GM18858 (cell line): ENCODE data around the gene NFE2L2.
"Not testable (repeated sequence)": the region's sequence is repeated elsewhere in the genome, so short reads cannot be mapped to it uniquely, and the experiment has no call there.

Experiments
- ATAC-seq: cut with Tn5 transposase; IDR thresholded peaks from one replicate; pipeline ENCODE4 v1.9.1; 2021; ENCODE audit not compliant: unreplicated experiment

The NFE2L2 gene

DNA sequence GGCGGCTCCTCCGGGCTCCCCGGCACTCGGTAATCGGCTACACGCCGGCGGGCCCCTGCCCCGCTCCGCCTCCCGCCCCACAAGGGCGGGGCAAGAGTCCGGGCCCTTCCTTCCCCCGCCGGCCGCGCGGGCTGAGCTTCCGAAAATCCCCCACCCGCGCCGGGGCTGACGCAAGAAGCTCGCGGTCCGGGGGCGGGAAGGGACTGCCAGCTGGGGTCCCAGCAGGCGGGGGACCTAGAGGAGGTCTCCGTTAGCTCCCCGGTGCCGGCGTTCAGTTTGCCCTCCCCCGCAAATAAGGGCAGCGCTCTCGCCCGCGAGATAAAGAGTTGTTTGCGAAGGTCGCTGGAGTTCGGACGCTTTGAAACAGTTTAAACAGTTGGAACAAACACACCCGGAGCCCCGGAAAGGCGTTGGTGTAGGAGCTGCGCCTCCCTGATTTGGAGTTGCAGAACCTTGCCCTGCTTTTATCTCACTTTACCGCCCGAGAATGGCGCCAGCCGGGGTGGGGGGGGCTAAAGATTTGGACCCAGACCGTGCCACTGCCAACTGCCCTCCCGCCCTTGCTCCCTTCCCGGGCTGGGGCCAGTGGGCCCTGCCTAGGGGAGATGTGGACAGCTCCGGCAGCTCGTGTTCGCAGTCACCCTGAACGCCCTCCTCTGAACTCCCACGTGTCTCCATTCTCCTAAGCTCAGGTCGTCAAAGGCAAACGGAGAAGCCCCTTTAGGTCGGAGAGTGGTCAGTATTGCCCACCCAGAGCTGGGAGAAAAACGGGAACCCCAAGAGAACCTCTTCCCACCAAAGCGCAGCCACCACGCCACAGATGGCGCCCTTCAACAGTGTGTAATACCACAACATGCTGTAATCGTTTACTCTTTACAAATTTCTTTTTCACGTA is at the start of gene NFE2L2:
NFE2L2 (minus strand) TSS at position 35 of the 895 bp plus-strand sequence. CDS start 151 bp downstream, outside the sequence.
- ATAC-seq, result peak; percentile 48

DNA sequence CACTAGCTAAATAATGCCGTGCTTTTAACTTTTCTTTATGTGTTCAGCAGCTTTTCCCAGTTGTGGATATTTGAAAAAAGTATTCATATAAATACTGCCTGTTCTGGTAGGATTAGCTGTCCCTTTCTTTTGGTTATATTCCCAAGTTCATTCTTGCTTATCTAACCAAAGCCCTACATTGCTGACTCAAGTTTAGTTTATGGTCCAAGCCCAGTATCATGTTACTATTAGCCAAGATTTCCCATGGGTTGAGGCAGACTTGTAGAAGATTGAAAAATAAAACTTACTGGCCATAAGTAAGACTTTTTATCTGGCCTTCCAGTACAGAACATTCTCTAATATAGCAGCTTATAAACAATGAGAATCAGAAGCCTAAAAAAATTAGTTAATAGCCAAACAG is 49.7 kb upstream of the NFE2L2 start:
- no peak for ATAC-seq

DNA sequence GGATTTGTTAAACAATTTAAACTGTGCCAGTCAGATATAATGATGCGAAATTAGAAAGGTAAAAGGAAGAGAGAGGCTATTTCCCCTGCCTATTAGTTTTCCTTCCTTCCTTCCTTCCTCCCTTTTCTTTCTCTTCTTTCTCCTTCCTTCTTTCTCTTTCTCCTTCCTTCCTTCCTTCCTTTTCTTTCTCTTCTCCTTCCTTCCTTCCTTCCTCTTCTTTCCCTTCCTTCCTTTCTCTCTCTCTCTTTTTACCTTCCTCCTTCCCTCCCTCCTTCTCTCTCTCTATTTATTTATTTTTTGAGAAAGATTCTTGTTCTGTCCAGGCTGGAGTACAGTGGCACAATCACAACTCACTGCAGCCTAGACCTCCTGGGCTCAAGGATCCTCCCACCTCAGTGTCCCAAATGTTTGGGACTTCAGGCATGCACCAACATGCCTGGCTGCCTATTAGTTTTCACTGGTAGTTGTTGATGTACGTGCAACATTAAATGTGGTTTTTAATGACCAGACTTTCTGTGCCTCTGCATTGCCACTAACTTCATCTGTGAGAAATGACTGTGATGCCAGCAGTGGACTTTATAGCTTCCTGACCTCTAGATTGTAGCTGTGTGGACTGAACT is 48.7 kb upstream of the NFE2L2 start:
- no peak for ATAC-seq

DNA sequence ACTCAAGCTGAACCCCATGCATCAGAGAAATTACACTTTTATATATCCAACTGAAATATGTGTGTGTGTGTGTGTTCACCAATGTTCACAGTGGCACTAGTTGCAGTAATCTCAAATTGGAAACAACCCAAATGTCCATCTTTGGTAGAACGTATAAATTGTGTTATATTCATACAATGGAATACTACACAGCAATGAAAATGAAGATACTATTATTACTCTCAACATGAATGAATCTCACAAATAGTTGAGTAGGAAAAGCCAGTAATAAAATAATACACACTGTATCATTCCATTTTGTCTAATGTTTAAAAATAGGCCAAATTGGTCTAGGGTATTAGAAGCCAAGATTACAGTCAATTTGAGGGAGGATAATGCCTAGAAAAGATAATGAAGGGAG is 48.0 kb upstream of the NFE2L2 start:
- ATAC-seq, result no peak

DNA sequence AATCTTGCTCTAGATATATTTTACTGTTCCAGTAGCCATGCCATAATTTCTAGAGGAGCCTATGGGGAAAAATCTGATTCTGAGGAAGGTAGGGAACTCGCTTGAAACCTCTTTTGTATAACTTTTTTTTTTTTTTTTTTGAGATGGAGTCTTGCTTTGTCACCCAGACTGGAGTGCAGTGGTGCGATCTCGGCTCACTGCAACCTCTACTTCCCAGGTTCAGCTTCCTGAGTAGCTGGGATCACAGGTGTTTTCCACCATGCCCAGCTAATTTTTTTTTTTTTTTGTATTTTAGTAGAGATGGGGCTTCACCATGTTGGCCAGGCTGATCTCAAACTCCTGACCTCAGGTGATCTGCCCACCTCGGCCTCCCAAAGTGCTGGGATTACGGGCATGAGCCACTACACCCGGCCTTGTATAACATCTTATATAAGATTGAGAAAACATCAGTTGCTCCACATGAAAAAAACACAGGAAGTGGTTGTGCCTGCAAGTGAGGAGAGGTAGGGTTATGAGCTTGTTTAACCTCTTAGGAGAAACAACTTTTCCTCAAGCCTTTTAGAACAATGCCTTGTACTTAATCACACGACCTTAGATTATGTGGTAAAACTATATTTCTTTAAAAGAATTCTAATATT is 45.3 kb upstream of the NFE2L2 start:
- ATAC-seq, result not testable (repeated sequence)

DNA sequence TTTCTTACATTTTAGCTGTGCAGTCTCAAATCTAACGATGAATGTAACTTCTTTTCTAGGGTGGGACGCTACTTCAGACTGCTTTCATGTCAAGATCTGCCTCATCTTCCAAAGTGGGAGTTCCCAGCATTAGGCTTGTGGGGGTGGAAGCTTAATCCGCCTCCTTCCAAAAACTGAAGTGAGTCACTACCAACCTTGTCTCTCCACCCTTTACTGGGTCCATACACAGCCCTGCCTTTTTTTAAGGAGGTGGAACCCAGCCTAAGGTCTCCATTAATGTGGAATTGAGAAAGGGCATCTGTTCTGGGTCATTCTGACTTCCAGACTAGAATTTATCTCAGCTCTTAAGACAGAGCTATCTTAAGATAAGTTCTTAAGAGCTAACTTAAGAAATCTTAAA is 42.0 kb upstream of the NFE2L2 start:
- no peak for ATAC-seq

DNA sequence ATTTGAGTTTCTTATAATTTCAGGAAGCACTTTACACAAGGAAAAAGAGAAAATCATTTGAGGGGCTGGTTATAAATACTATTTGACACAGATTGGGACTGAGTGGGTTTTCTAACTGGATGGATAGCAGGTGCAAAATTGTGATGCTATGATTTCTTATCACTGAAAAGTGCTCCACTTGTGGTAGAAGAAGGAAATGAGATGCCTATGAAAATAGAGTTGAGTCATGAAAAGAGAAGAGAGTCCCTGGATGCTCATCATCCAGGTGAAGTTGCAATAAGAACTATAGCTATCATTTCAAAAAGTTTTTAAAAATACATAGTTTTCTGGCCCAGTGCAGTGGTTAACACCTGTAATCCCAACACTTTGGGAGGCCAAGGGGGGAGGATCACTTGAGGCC is 39.4 kb upstream of the NFE2L2 start:
- ATAC-seq, result no peak

DNA sequence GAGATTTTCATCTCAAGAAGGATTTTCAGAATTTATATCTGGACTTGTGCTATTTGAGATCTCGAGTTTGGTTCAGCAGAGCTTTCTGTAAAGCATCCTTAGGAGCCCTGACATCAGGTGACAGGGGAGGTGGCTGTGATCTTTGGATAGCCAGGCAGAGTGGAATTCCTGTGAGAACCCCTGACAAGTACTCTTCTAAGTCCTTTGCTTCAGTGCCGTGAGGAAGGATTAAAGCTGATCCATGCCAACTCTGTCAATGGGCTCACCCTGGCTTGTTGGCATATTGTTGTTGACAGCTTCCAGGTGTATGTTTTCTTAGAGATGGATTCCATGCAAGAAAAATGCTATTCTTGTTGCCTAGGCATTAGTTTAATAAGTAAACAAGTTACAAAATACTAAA is 38.0 kb upstream of the NFE2L2 start:
- no peak for ATAC-seq

DNA sequence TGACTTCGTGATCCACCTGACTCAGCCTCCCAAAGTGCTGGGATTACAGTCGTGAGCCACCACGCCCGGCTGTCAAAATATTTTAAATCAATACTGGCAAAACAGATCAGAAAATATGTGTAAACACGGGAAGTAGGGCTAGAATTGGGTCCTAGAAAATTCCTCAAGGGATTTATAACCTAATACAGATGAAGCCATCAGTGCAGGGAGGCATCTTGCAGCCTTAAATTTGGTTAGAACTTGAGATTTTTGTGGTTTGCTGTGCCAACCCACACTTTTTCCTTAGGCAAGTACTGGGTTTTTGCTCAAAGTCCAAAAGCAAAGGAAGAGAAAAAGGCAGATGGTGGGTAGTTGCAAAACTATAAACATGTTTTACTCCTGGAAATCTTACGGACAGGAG is 33.7 kb upstream of the NFE2L2 start:
- no peak for ATAC-seq

DNA sequence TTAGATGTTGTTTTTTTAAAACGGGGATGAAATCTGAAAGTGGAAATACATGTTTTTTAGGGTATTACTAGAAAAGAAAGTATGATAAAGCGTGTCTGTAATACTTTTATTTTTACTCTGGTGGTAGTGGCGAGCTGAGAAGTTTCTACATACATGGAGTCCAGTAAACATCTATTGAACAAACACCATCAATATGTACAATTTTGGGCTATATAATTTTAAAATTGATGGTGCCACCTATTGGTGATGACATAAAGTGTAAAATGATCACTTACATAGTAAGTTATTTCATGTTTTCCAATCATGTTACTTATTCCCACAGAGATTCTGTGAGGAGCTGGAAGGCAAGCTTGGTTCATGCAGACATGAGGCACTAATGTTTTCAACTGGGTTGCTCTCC is 31.5 kb upstream of the NFE2L2 start:
- no peak for ATAC-seq

DNA sequence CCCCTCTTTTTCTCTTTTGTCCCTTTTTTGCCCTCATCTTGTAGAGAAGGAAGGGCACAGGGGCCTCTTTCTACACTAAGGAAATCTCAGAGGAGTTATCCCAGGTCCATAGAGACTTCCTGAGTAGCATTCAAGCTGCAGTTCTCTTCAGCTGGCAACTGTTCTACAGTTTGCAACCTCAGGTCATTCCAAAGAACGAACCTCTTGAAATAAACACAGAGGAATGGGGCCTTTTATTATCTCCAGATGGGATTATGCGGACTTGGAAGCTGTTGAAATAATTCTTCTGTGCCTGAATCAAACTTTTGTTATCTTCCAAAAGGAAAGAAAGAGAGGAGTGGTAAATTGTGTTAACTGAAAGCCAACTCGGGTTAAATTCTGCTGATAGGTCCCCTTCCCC is 31.0 kb upstream of the NFE2L2 start:
- no peak for ATAC-seq

DNA sequence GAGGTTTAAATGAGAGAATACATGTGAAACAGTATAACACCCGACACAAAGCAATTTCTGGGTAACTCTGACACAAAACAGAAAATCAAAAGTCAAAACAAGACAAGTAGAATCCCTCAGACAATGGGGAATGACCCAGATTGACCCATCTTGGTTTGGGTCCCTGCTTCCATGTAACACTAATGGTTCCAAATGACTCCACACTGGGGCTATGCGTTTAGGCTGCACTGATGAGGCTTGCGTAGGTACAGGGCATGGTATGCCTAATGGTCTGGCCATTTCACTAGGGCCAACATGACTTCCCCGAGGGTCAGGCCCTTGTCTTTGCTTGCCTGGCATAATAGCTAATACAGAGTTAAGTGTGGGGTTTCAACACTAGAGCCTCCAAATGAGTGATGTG is 27.2 kb upstream of the NFE2L2 start:
- ATAC-seq, result no peak

DNA sequence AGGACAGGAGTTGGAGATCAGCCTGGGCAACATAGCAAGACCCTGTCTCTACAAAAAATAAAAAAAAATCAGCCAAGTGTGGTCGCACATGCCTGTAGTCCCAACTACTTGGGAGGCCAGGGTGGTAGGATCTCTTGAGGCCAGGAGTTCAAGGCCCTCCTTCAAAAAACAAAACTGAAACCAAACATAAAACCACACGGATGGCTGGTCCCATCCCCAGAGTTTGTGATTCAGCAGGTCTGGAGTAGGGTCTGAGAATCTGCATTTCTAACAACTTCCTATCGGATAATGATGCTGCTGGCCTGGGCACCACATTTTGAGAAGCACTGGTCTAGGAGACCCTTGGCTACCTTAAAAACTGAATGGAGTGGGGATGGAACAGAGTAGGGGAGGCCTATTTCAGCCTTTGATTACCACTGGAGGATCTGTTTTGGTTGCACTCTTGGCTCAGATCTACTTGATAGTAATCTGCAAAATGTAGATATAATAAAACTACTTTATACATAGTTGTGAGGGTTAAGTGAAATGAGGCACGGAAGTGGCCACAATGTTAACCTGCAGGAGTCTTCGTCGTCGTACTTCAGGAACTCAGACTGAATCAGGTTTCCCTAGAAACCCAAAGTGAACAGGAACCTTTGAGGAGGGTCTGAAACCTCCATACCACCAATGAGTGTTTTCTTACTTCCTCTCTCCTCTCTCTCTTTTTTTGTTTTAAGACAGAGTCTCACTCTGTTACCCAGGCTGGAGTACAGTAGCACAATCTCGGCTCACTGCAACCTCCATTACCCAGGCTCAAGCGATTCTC is 25.5 kb upstream of the NFE2L2 start:
- peak; percentile 78 for ATAC-seq

DNA sequence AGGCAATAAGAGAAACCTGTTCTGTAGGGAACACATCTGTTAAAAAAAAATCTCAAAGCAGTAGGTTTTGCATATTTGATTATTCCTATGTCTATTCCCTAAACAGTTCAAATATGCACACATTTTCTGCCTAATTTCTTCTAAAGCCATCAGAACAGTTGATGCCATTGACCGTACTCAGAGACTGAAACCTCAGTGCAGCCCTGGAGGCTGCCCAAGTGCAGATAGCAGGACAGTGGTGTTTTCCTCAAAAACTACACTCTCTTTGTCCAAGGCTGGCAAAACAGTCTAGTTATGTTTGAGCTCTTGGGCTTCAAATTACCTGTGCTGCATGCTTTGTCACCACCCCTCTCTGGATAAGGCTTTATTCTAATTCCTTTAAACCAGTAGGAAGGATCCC is 23.3 kb upstream of the NFE2L2 start:
- ATAC-seq, result no peak

DNA sequence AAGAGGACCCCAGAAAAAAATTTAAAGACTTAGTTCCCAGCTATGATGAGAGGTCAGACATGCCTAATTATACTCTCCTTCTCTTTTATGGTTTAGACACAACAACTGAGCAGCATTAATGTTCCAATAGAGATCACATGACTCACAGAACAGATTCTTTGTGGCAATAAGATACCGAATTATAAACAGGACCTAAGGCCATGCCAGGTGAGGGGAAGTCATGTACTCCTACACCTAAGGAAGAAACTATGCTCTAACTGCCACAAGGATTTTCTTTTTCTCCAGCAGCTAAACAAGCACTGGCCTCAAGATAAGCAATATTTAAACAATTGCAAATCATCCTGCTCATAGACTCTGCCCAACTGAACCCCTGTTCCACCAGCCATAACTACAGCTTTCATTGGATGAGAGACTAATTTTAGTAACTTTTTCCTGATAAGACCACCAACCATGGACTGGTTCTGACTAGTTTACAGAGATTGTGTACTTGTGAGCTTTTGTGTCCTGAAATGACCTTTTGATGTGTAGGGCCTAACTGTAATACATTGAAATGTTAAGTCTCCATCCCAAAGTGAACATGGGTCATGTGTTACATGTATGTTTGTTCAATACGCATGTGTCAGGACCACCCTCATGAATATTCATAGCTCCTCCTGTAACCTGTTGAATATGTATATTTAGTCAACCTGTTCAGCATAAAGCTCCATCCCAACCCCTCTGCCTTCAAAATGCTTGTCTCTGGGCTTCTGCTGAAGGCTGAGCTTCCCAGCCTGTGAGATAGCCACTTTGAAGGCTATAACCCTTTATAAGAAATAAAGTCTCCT is 21.6 kb upstream of the NFE2L2 start:
- no peak for ATAC-seq

DNA sequence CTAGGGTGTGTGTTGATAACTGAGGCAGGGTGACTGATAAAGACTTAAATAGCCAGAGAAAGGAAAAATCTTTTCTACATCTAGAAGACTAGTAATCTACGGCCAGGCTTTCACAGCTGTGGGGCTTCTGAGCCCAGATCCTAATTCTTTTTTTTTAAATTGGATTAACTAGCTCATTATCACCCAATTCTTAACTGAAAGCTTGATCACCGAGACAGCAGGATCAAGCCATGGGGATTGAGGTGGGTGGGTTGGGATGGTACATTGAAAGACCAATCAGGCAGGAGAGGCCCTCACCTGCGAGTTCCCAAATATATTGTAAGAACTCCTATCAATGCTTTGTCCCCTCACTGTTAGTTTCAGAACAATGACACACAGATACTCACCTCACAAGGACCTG is 20.0 kb upstream of the NFE2L2 start:
- no peak for ATAC-seq

DNA sequence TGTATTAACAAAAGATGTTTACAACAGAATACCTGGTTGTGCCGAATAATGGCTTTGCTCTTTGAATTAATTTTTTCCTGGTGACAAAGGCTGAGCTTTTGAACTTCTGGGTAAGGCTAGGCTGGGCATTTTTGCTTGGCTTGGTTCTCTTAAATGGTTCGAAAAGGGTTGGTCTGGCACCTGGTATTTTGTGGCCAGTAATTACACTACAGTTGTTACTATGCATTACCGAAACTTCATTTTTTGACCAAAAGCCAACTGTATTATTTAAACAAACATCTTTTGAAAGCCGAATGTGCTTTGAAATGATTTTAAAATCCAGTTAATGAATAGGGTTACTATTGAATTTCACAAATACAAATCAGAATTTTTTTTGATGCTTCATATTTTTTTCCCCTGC is 19.4 kb upstream of the NFE2L2 start:
- no peak for ATAC-seq

DNA sequence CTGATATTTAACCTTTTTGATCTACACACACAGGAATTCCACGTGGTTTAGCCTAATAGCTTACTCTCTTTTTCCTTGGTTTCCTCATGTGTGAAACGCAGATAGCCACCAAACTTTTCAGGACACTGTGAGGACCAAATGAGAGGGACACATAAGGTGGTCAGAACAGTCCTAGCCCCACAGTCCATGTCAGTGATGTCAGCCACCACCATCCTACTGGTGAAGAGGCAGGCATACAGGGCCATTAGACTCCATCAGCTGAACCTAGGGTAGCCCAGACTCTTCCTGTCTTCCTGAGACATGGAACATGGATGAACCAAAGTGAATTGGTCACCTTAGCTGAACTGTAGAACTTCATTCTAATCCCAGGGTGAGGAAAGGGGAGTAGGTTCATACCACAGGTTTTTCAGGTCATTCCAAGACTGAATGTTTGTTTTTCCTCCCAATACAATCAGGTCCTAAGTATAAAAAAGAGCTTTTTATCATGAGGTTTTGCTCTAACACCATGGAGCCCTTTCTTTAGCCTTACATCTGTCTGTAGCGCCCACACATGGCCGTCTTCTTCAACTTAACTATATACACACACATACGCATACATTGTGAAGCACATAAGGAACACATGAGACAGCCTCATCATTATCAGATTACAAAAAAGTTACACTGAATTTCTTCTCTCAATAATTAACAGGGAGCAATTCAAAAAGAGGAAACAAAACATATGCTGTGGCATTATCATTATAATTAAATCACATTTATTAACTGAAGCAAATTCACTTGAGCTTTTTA is 18.5 kb upstream of the NFE2L2 start:
- no peak for ATAC-seq

DNA sequence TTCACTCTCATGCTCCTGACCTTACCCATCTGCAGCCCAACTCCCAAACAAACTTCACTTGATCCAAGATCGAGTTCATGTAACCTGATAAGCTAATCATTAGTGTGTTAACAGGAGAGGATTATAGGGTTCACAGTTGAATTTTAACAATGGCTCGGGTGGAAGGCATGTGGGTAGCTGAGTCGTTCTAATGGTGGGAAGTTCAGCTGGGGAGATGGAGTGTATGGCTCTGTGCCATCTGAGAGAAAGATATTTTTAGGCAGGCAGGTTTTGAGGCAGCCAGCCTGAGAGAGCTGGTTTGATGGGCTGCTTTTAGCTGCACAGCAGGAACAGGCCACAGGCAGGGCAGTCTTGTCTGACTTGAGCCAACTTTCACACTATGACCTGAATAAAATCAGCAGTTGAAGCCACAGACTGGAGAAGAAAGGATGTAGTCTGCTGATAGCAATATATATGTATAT is 17.7 kb upstream of the NFE2L2 start:
- no peak for ATAC-seq
